NCI-H2029 treated with DMSO at 0.1 percent for 48 hours (cell line): ENCODE measurements around the gene CTAGE6.
"Not testable (repeated sequence)": the region's sequence is repeated elsewhere in the genome, so short reads cannot be mapped to it uniquely, and the experiment has no call there.

Experiments used
- DNase-seq: peaks from one replicate; lab custom pipeline; 2025; lab: John Stamatoyannopoulos, UW

The CTAGE6 gene

GRCh38 chr7:143715543-143716193 is 41.8 kb downstream of the CTAGE6 start:
- DNase-seq = not testable (repeated sequence)

DNA sequence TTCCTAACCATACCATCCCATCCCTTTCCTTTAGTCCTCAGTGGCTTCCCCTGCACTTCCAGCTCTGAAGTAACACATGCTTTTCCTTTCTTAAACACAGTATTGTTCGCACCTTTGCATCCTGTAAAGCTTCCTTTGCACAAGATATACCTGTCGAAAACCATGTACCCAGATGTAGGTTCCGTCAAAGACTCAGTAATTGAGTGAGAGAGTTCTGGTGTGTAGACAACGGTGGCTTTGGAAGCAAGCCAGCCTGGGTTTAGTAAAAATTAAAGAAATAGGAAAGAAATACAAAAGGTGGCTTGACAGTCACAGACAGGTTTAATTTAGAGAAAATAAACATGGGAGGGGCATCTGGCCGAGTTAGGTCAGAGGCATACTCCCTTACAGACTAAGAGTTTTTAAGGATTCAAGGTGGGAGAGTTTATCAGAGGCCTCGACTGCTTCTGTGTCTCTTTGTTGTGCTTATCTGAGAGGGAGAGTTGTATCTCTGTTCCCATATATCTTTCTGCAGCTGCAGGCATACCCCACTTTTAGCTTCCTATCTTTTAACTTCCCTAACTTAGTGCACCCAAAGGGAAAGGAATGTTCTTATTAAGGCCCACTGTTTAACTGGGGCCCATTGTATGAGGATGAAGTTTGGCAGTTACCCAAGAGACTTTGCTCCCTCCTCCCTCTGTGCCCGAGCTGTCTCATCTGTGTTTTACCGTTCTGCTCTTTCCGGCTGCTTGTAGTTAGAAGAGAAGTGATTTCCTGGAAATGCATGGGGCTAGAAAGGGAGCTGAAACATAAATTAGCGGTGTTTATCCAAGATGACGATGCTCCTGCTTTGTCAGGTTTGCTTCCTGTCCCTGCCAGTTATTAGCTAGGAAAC is 42.7 kb downstream of the CTAGE6 start:
- DNase-seq = not testable (repeated sequence)

DNA sequence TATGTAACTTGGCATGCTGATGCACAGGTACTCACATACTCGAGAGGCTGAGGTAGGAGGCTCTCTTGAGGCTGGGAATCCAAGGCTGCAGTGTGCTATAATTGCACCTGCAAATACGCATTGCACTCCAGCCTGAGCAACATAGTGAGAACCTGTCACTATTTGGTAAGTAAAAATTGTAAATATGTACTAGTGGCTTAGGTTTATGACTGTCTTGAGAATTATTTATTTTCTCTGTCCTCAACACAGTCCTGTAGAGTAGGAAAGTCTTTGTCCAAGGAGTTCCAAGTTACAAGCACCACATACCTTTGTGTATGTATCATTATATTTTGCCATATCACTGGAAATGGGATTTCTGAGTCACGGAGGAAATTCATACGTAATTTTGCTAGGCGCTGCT is 45.1 kb downstream of the CTAGE6 start:
- not testable (repeated sequence) for DNase-seq

GRCh38 chr7:143711727-143712324 is 45.7 kb downstream of the CTAGE6 start:
- not testable (repeated sequence) for DNase-seq

DNA sequence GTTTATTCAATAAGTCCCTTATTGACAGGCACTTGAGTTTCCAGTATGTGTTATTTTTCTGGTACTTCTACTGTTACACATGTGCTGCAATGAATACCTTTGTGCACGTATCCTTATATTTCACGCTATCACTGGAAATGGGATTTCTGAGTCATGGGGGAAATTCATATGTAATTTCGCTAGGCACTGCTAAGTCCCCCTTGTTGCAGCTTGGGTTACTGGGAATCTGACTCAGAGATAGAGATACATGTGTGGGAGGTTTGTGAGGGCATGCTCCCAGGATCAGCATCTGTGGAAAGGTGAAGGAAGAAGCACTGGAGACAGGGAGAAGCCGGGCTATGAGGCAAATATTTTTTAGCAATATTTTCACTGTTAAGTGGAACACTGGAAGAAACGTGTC is 47.6 kb downstream of the CTAGE6 start:
- DNase-seq = not testable (repeated sequence)
